ENCODE data around the gene CMTM6. TPM values are rescaled to one million over a fixed set of nuclear protein-coding genes. Genes with fewer than 3 reads are reported as not detected.
"Not testable (repeated sequence)": the region's sequence is repeated elsewhere in the genome, so short reads cannot be mapped to it uniquely, and the experiment has no call there.

Gene CMTM6
- total RNA-seq, 6 donors from 2014 or later: 16.8 to 86.0 (median 61.3) TPM

- TF ChIP-seq CTCF (IDR thresholded peaks at IDR 0.05) (no peak), POLR2A (IDR thresholded peaks at IDR 0.05) (no peak), EP300 (IDR thresholded peaks at IDR 0.05) (no peak)
- H3K9me3 ChIP-seq: no peaks in the 10 kb centered on the region
- 81 to 86% methylated on average over 7 of the region's 7 CpGs for WGBS, 2 donors
- peaks cover 12 to 37% (median 21%) of the 10 kb centered on the region in 4 donors for H3K36me3 ChIP-seq
- DNase-seq (no peak), ATAC-seq (ENCODE audit: low FRiP score in 2 of 2) (no peak)
- H3K27ac ChIP-seq: no peak overlapping the region
- no peaks in the 10 kb centered on the region for H3K27me3 ChIP-seq
- H3K4me3 ChIP-seq: no peak overlapping the region
- no peaks in the 10 kb centered on the region for H3K4me1 ChIP-seq
These were observed 20.0 kb upstream of the CMTM6 start for GRCh38 chr3:32522682-32523081.

GRCh38 chr3:32518921-32519320 lies 16.3 kb upstream of the CMTM6 start:
- not testable (repeated sequence) for H3K27me3 ChIP-seq; H3K36me3 ChIP-seq; H3K4me3 ChIP-seq; H3K9me3 ChIP-seq; H3K27ac ChIP-seq; ATAC-seq (ENCODE audit: low FRiP score in 2 of 2); DNase-seq; H3K4me1 ChIP-seq
- WGBS, 2 donors: 92 to 94% methylated on average over 5 of the region's 5 CpGs

- not testable (repeated sequence) for H3K27me3 ChIP-seq, H3K4me1 ChIP-seq, H3K9me3 ChIP-seq, DNase-seq, H3K4me3 ChIP-seq, H3K36me3 ChIP-seq
- H3K27ac ChIP-seq: peak overlapping the region; percentile 45 to 68 (median 58)
- ATAC-seq (ENCODE audit: low FRiP score in 2 of 2): peak in 1 of 2 donors; percentile 36
- WGBS, 2 donors: 81 to 88% methylated on average over 9 of the region's 9 CpGs
These were observed 14.1 kb upstream of the CMTM6 start for GRCh38 chr3:32516751-32517150.

- DNase-seq (no peak), ATAC-seq (ENCODE audit: low FRiP score in 2 of 2) (no peak)
- Histone ChIP-seq H3K27ac (no peak overlapping the region), H3K9me3 (no peaks in the 10 kb centered on the region), H3K4me3 (no peak overlapping the region), H3K36me3 (no peaks in the 10 kb centered on the region), H3K27me3 (no peaks in the 10 kb centered on the region), H3K4me1 (no peaks in the 10 kb centered on the region)
- WGBS, 2 donors: 78 to 85% methylated on average over 2 of the region's 2 CpGs
- TF ChIP-seq POLR2AphosphoS5 (IDR thresholded peaks at IDR 0.05) (no peak), POLR2A (IDR thresholded peaks at IDR 0.05) (no peak), EP300 (IDR thresholded peaks at IDR 0.05) (no peak), CTCF (IDR thresholded peaks at IDR 0.05) (no peak)
These were observed 8.4 kb upstream of the CMTM6 start for GRCh38 chr3:32511005-32511404.

- H3K9me3 ChIP-seq: no peaks in the 10 kb centered on the region
- H3K4me3 ChIP-seq: no peak overlapping the region
- no peak overlapping the region for H3K27ac ChIP-seq
- no peaks in the 10 kb centered on the region for H3K36me3 ChIP-seq
- no peaks in the 10 kb centered on the region for H3K4me1 ChIP-seq
- TF ChIP-seq CTCF (IDR thresholded peaks at IDR 0.05): peak; percentile 52 to 83 (median 71)
- no peak for TF ChIP-seq EP300 (IDR thresholded peaks at IDR 0.05)
- ATAC-seq (ENCODE audit: low FRiP score in 2 of 2): peak; percentile 85 to 93
- peak in 1 of 2 donors; percentile 70 for DNase-seq
- 33 to 34% methylated on average over 3 of the region's 3 CpGs for WGBS, 2 donors
- no peaks in the 10 kb centered on the region for H3K27me3 ChIP-seq
These were observed 7.5 kb upstream of the CMTM6 start for GRCh38 chr3:32510075-32510724.

- H3K27ac ChIP-seq: no peak overlapping the region
- ATAC-seq (ENCODE audit: low FRiP score in 2 of 2) (no peak), DNase-seq (no peak)
- H3K36me3 ChIP-seq: no peaks in the 10 kb centered on the region
- 65 to 68% methylated on average over 7 of the region's 7 CpGs for WGBS, 2 donors
- no peaks in the 10 kb centered on the region for H3K9me3 ChIP-seq
- TF ChIP-seq POLR2AphosphoS5 (IDR thresholded peaks at IDR 0.05): no peak
- no peak for TF ChIP-seq EP300 (IDR thresholded peaks at IDR 0.05)
- TF ChIP-seq POLR2A (IDR thresholded peaks at IDR 0.05): no peak
- TF ChIP-seq CTCF (IDR thresholded peaks at IDR 0.05): no peak
- H3K4me3 ChIP-seq: no peak overlapping the region
- H3K4me1 ChIP-seq: no peaks in the 10 kb centered on the region
- H3K27me3 ChIP-seq: no peaks in the 10 kb centered on the region
These were observed 6.1 kb upstream of the CMTM6 start for GRCh38 chr3:32508711-32509110.

All from upper lobe of left lung (tissue), 6 donors.